Small intestine (tissue), 7 donors: ENCODE results near the gene EVA1B. TPM values are rescaled to one million over a fixed set of nuclear protein-coding genes. Genes with fewer than 3 reads are reported as not detected.

Source experiments
- DNase-seq, 2 donors: peaks; one replicate each; pipeline versions ENCODE4 v3.0.0 to v3.0.0-alpha.2; 2013
- FAIRE-seq: peaks from 2 replicates; lab custom pipeline; 2012; peaks lifted over from hg19 to GRCh38; lab: Jason Lieb, UNC
- H3K27ac ChIP-seq, 3 donors: one replicate each; pipeline ENCODE4 v1.5.1; 2013; ENCODE audit warnings: low read length in 2 of 3, mild to moderate bottlenecking in 2 of 3, control low read depth in 1 of 3, inconsistent platforms in 1 of 3, low read depth in 1 of 3, moderate library complexity in 1 of 3
- H3K27me3 ChIP-seq, 3 donors: one replicate each; pipeline ENCODE4 v1.6.1; 2013; ENCODE audit warnings: low read length in 3 of 3, inconsistent platforms in 1 of 3; ENCODE audit not compliant: control insufficient read depth in 3 of 3, insufficient read depth in 3 of 3
- H3K36me3 ChIP-seq, 3 donors: one replicate each; pipeline ENCODE4 v1.6.1; 2013; ENCODE audit warnings: low read length in 3 of 3, inconsistent platforms in 1 of 3, low read depth in 1 of 3, mild to moderate bottlenecking in 1 of 3, moderate library complexity in 1 of 3; ENCODE audit not compliant: control insufficient read depth in 3 of 3, insufficient read depth in 2 of 3
- H3K4me1 ChIP-seq, 3 donors: one replicate each; pipeline ENCODE4 v1.6.1; 2013; ENCODE audit warnings: low read length in 2 of 3, inconsistent platforms in 1 of 3, low read depth in 1 of 3, mild to moderate bottlenecking in 1 of 3, moderate library complexity in 1 of 3; ENCODE audit not compliant: control insufficient read depth in 3 of 3, insufficient read depth in 2 of 3
- H3K4me3 ChIP-seq, 3 donors: one replicate each; pipeline ENCODE4 v1.5.1; 2013; ENCODE audit warnings: low read length in 3 of 3, control low read depth in 1 of 3, inconsistent platforms in 1 of 3, low read depth in 1 of 3, mild to moderate bottlenecking in 1 of 3, moderate library complexity in 1 of 3
- H3K9me3 ChIP-seq, 2 donors: one replicate each; pipeline ENCODE4 v1.6.1; 2013; ENCODE audit warnings: low read depth in 1 of 2, low read length in 1 of 2; ENCODE audit not compliant: control insufficient read depth in 2 of 2, insufficient read depth in 1 of 2
- WGBS, 3 donors: extraction: QIAGEN DNeasy Blood & Tissue Kit; methylation state at CpG; one replicate each; pipeline ENCODE4 v1.1.7; 2013; 5-methylcytosine and 5-hydroxymethylcytosine counted together
- polyA plus RNA-seq, 4 donors: library from polyadenylated mRNA; stranded (reverse) in 3 of 4; unstranded in 1 of 4; fragments of 200-250 nt in 3 of 4; fragments of 120-200 nt in 1 of 4; gene quantifications; one replicate each; pipeline versions ENCODE4 v1.2.1 to v1.2.3, GENCODE V29; 2013
- donor health status: healthy with polysubstance abuse.
- donor health status: control.
- donor health status: control.
- donor health status: Bipolar disorder and iron deficiency.
- donor health status: healthy.

Gene EVA1B
- polyA plus RNA-seq, 4 donors = 2.5 to 26.1 (median 18.4) TPM

GRCh38 chr1:36359911-36360550, 36.6 kb upstream of the EVA1B start:
- Histone ChIP-seq H3K9me3 (no peaks in the 10 kb centered on the region), H3K27me3 (no peaks in the 10 kb centered on the region), H3K27ac (no peak overlapping the region), H3K4me1 (no peaks in the 10 kb centered on the region), H3K4me3 (no peak overlapping the region), H3K36me3 (peaks cover 11 to 64% (median 15%) of the 10 kb centered on the region in 3 donors)
- FAIRE-seq (no peak), DNase-seq (no peak)
- WGBS, 3 donors = 79 to 82% (median 79%) methylated on average over 6 of the region's 6 CpGs

DNA sequence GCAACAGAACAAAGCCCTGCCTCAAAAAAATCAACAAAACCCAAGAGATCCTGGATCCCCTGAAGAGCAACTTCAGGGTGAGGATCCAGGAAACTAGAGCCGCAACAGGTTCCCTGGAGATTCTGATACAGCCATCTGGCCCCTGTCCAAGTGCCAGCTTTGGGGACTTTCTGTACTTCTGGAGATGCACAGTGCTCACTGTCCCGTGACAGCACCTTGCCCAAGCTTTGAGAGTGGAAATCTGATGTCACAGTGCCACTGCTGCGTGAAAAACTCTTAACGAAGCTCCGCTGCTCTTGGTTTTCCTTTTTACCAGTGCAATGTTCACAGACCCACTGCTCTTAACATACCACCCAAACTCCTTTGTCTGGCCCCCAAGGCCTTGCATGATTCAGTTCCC, 35.9 kb upstream of the EVA1B start:
- Histone ChIP-seq H3K27me3 (no peaks in the 10 kb centered on the region), H3K36me3 (peaks cover 14 to 70% (median 20%) of the 10 kb centered on the region in 3 donors), H3K4me1 (no peaks in the 10 kb centered on the region), H3K9me3 (no peaks in the 10 kb centered on the region), H3K4me3 (no peak overlapping the region), H3K27ac (no peak overlapping the region)
- DNase-seq (no peak), FAIRE-seq (no peak)
- 90 to 95% (median 92%) methylated on average over 5 of the region's 5 CpGs for WGBS, 3 donors

- Histone ChIP-seq H3K36me3 (peaks cover 16 to 78% (median 20%) of the 10 kb centered on the region in 3 donors), H3K4me1 (no peaks in the 10 kb centered on the region), H3K27ac (no peak overlapping the region), H3K27me3 (no peaks in the 10 kb centered on the region), H3K4me3 (no peak overlapping the region), H3K9me3 (no peaks in the 10 kb centered on the region)
- 92 to 94% (median 93%) methylated on average over 13 of the region's 13 CpGs for WGBS, 3 donors
- DNase-seq = no peak
- FAIRE-seq = no peak
Observed at GRCh38 chr1:36358514-36359084, 35.2 kb upstream of the EVA1B start.

DNA sequence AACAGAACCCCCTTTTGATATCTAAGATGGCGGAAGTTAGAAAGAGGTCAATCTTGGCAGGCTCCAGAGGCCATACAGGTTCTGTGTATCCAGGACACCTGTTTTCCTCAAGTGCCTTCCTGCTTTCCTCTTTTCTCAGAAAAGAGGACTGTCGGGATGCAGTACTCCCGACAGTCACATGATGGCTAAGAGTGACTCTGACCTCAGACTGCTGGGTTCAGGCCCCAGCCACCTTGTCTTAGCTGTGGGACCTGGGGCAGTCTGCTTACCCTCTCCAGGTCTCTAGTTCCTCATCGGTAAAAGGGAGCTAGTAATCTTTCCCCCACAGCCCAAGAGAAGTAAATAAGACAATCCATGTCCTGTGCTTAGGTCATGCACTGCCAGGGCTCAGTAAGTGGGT, 32.4 kb upstream of the EVA1B start:
- no peak overlapping the region for H3K4me3 ChIP-seq
- H3K27ac ChIP-seq = no peak overlapping the region
- peaks cover 12 to 87% (median 15%) of the 10 kb centered on the region in 3 donors for H3K36me3 ChIP-seq
- DNase-seq (peak in 1 of 2 donors; percentile 28), FAIRE-seq (no peak)
- no peaks in the 10 kb centered on the region for H3K27me3 ChIP-seq
- peaks cover 0 to 6% (median 0%) of the 10 kb centered on the region in 3 donors for H3K4me1 ChIP-seq
- H3K9me3 ChIP-seq = no peaks in the 10 kb centered on the region
- 70 to 73% (median 72%) methylated on average over 4 of the region's 4 CpGs for WGBS, 3 donors

DNA sequence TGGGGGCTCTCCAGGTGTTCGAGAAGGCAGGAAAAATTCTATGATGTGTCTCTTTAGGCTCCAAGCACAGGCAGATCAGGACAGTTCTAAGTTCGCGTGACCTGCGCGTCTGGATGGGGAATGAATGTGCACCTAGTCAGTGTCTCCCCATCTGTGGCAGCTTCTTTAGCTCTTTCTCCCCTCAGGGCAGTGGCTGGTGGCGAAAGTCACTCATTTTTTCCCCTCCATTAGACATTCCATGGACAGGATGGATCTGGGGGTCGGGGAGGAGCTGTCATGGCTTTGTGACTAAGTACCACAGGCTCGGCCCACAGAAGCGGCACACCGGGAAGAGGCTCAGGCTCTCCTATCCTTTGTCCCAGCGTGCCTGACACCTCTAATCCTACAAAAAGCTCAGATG, 31.0 kb upstream of the EVA1B start:
- DNase-seq (no peak), FAIRE-seq (no peak)
- no peak overlapping the region for H3K27ac ChIP-seq
- H3K9me3 ChIP-seq = no peaks in the 10 kb centered on the region
- H3K4me3 ChIP-seq = no peak overlapping the region
- peaks cover 12 to 90% (median 15%) of the 10 kb centered on the region in 3 donors for H3K36me3 ChIP-seq
- peaks cover 0 to 6% (median 0%) of the 10 kb centered on the region in 3 donors for H3K4me1 ChIP-seq
- H3K27me3 ChIP-seq = no peaks in the 10 kb centered on the region
- 93 to 96% (median 96%) methylated on average over 11 of the region's 11 CpGs for WGBS, 3 donors

- WGBS, 3 donors = 85 to 93% (median 90%) methylated on average over 14 to 15 of the region's 15 CpGs
- H3K27me3 ChIP-seq = no peaks in the 10 kb centered on the region
- DNase-seq = no peak
- H3K36me3 ChIP-seq = peaks cover 12 to 92% (median 19%) of the 10 kb centered on the region in 3 donors
- peaks cover 0 to 6% (median 0%) of the 10 kb centered on the region in 3 donors for H3K4me1 ChIP-seq
- no peak overlapping the region for H3K27ac ChIP-seq
- FAIRE-seq = no peak
- H3K9me3 ChIP-seq = no peaks in the 10 kb centered on the region
- H3K4me3 ChIP-seq = no peak overlapping the region
Observed at GRCh38 chr1:36352910-36353878, 29.7 kb upstream of the EVA1B start.

DNA sequence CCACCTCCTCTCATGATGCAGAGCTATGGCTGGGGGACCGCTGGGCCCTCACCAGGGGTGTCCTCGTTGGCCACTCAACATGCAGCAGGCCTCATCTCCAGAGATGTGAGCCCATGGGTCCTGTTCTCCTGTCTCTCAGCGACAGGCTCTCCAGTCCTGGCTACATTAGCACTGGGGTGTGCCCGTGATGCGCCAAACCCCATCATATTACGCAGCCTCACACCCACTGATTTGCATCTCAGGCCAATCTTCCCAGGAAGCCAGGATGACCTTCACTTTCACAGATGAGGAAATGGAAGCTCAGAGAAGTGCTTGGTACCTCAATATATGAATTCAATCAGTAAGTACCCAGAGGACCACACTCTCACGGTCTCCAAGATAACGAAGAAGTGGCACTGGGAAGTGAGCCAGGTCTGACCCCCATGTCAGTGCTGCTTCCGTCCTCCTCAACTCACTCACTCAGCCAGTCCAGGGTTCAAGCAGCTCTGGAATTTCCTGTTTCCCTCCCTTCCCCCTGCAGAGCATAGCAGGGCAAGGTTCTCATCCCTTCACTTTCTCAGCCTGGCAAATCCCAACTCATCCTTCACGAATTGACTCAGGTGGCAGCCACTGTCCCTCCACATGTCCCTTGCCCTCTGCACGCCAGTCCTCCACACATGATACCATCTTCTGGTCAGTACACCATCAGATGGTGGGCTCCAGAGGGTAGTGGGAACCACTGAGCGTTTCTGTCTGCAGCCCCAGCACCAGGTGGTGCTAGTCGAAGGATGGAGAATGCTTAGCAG, 28.9 kb upstream of the EVA1B start:
- no peaks in the 10 kb centered on the region for H3K27me3 ChIP-seq
- WGBS, 3 donors = 77 to 92% (median 89%) methylated on average over 13 of the region's 13 CpGs
- no peak overlapping the region for H3K4me3 ChIP-seq
- FAIRE-seq = no peak
- H3K27ac ChIP-seq = peak overlapping the region in 1 of 3 donors; percentile 61
- no peak for DNase-seq
- no peaks in the 10 kb centered on the region for H3K9me3 ChIP-seq
- H3K4me1 ChIP-seq = peaks cover 0 to 6% (median 0%) of the 10 kb centered on the region in 3 donors
- peaks cover 8 to 93% (median 23%) of the 10 kb centered on the region in 3 donors for H3K36me3 ChIP-seq
